GM23248 (cell line): ENCODE results near the gene CACNA1E. TPM values are rescaled to one million over a fixed set of nuclear protein-coding genes. Genes with fewer than 3 reads are reported as not detected.

Experiments
- DNase-seq: peaks from one replicate; pipeline ENCODE4 v3.0.0-alpha.2; 2015
- H2AFZ ChIP-seq: fragments of 200-600 bp; sonication (generic); 2 replicates; pipeline ENCODE4 v1.6.1; 2016; ENCODE audit warnings: antibody characterized with exemption
- H3F3A ChIP-seq: fragments of 200-600 bp; sonication (generic); 2 replicates; pipeline ENCODE4 v1.6.1; 2016; ENCODE audit warnings: mild to moderate bottlenecking, antibody characterized with exemption, mixed run types; ENCODE audit not compliant: insufficient read depth
- H3K27ac ChIP-seq: fragments of 200-600 bp; sonication (generic); 2 replicates; pipeline ENCODE4 v1.5.1; 2016; ENCODE audit warnings: mild to moderate bottlenecking
- H3K27me3 ChIP-seq: fragments of 200-600 bp; sonication (generic); replicated peaks from 2 replicates; pipeline ENCODE4 v1.6.1; 2016; ENCODE audit warnings: mild to moderate bottlenecking; ENCODE audit not compliant: insufficient read depth
- H3K36me3 ChIP-seq: fragments of 200-600 bp; sonication (generic); 2 replicates; pipeline ENCODE4 v1.6.1; 2016; ENCODE audit warnings: low read depth, mild to moderate bottlenecking
- H3K4me1 ChIP-seq: fragments of 200-600 bp; sonication (generic); 2 replicates; pipeline ENCODE4 v1.6.1; 2016; ENCODE audit warnings: mild to moderate bottlenecking; ENCODE audit not compliant: insufficient read depth
- H3K4me2 ChIP-seq: fragments of 200-600 bp; sonication (generic); one replicate; pipeline ENCODE4 v1.6.1; 2016; ENCODE audit warnings: mild to moderate bottlenecking; ENCODE audit not compliant: unreplicated experiment
- H3K4me3 ChIP-seq: fragments of 200-600 bp; sonication (generic); 2 replicates; pipeline ENCODE4 v1.5.1; 2016; ENCODE audit warnings: mild to moderate bottlenecking
- H3K79me2 ChIP-seq: fragments of 200-600 bp; sonication (generic); 2 replicates; pipeline ENCODE4 v1.6.1; 2016; ENCODE audit warnings: mild to moderate bottlenecking; ENCODE audit not compliant: insufficient read depth
- H3K9ac ChIP-seq: fragments of 200-600 bp; sonication (generic); 2 replicates; pipeline ENCODE4 v1.6.1; 2016; ENCODE audit warnings: mild to moderate bottlenecking
- H3K9me2 ChIP-seq: fragments of 200-600 bp; sonication (generic); 2 replicates; pipeline ENCODE4 v1.6.1; 2016; ENCODE audit warnings: mixed run types, mild to moderate bottlenecking, moderate library complexity; ENCODE audit not compliant: insufficient read depth
- H3K9me3 ChIP-seq: fragments of 200-600 bp; sonication (generic); one replicate; pipeline ENCODE4 v1.6.1; 2017; ENCODE audit warnings: low read depth
- H4K20me1 ChIP-seq: fragments of 200-600 bp; sonication (generic); 2 replicates; pipeline ENCODE4 v1.6.0; 2016; ENCODE audit not compliant: insufficient read depth
- EZH2 ChIP-seq: fragments of 200-600 bp; sonication (generic); IDR thresholded peaks from 2 replicates; pipeline ENCODE4 v1.6.1; 2018; ENCODE audit warnings: antibody characterized with exemption, mild to moderate bottlenecking; ENCODE audit not compliant: insufficient read depth, poor library complexity, severe bottlenecking
- EZH2phosphoT487 ChIP-seq: fragments of 200-600 bp; sonication (generic); IDR thresholded peaks from 2 replicates; pipeline ENCODE4 v1.6.1; 2018; ENCODE audit warnings: antibody characterized with exemption, moderate library complexity, mild to moderate bottlenecking, low read depth; ENCODE audit not compliant: insufficient read depth
- WGBS, 2 experiments: methylation state at CpG; one replicate each; pipeline ENCODE4 v1.1.6; 2015 to 2017; ENCODE audit warnings: low lambda C conversion rate in 2 of 2, low coverage in 1 of 2; ENCODE audit errors: missing lambda C conversion rate in 2 of 2; 5-methylcytosine and 5-hydroxymethylcytosine counted together
- in situ Hi-C: fragments of 300-500 bp; cut with MboI; formaldehyde crosslinking; loops from 2 replicates; pipeline ENCODE4 v1.15.0; 2020
- polyA plus RNA-seq: library from polyadenylated mRNA; unstranded; fragments of >200 nt; fragmentation: Nextera tagmentation; extraction: Ambion mirVana; gene quantifications from 2 replicates; pipeline ENCODE4 v1.2.1, GENCODE V29; 2016
- total RNA-seq: library from RNA; depleted of rRNA; stranded (reverse); fragments of >200 nt; shearing (Covaris generic); gene quantifications from 2 replicates; pipeline ENCODE4 v1.2.3, GENCODE V29; 2014

The CACNA1E gene
- total and polyA plus RNA-seq, 2 experiments from 2014 or later: not detected

DNA sequence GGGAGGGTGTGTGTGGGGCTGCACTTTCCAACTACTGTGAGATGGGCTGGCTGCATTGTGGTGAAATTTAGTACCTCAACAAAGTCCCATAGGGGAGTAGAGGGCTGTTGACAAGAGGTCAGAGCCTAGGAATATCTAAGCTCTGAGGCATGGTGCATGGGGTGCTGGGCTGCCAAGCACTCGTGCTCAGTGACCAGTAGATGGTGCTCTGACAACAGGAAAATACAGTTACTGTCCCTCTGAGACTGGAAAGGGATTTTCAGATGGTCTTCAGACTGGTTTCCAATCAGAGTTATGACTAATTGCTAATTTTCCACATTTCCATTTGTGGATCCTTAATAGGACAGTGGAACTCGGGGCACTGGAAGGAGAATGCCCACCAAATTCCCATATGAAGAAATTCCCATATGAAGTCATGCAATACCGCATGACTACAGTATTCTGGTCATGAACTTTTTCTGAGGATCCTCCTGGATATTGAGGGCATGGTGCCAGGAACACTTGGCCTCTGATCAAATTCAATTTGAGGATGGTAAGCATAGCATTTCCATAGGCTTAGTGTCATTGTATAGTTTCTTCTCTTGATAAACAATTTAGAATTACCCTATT, 4.1 kb upstream of the CACNA1E start:
- Histone ChIP-seq H3K9me2 (no peaks in the 10 kb centered on the region), H3K4me1 (no peaks in the 10 kb centered on the region), H3K36me3 (no peaks in the 10 kb centered on the region), H3K27me3 (peaks cover 48% of the 10 kb centered on the region), H3K9ac (no peak overlapping the region), H3K79me2 (no peaks in the 10 kb centered on the region), H3K4me2 (no peak overlapping the region), H2AFZ (no peak overlapping the region), H3K27ac (no peak overlapping the region), H3K9me3 (no peaks in the 10 kb centered on the region), H3F3A (no peaks in the 10 kb centered on the region), H4K20me1 (no peaks in the 10 kb centered on the region), H3K4me3 (no peak overlapping the region)
- 27 to 28% methylated on average over 3 of the region's 3 CpGs for WGBS, 2 experiments
- peak; percentile 79 for DNase-seq
- TF ChIP-seq EZH2phosphoT487 (no peak), EZH2 (no peak)
- in situ Hi-C loops: loop anchor here (10.0 to 25.0 kb wide), 2 partner anchors 586 to 933 kb away; partner anchors contain the start of genes TEDDM1 and ZNF648

DNA sequence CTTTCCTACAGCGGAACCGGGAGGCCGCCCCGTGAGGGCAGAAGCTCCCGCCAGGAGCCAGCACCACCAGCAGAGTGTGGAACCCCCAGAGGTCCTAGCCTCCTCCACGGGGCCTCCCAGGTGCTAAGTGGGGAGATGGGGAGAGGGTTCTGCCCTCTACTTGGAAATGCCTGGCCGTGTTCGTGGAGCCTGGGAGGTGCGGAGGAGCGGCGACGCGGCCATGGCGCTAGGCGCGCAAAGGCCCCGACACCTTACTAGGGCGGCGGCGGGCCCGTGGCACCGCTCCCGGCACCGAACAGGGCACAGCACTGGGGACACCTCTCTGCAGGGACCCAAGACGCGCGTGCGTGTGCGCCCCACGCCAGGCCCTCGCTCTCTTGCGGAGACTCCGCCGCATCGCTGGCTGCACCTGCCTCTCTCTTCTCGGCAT, 1.3 kb upstream of the CACNA1E start:
- Histone ChIP-seq H3K36me3 (no peaks in the 10 kb centered on the region), H3K79me2 (no peaks in the 10 kb centered on the region), H3K27me3 (peaks cover 70% of the 10 kb centered on the region), H4K20me1 (no peaks in the 10 kb centered on the region), H3F3A (no peaks in the 10 kb centered on the region), H3K4me3 (no peak overlapping the region), H3K9ac (no peak overlapping the region), H3K9me2 (no peaks in the 10 kb centered on the region), H3K4me2 (no peak overlapping the region), H3K27ac (no peak overlapping the region), H2AFZ (no peak overlapping the region), H3K4me1 (no peaks in the 10 kb centered on the region), H3K9me3 (no peaks in the 10 kb centered on the region)
- TF ChIP-seq EZH2: no peak
- TF ChIP-seq EZH2phosphoT487: no peak
- DNase-seq: no peak
- whole genome bisulfite sequencing, 2 experiments: 6 to 7% methylated on average over 31 to 36 of the region's 36 CpGs
- in situ Hi-C loops: loop anchor here (25.0 kb wide), 1 partner anchor 930 kb away; the partner anchor contains the start of gene TEDDM1

DNA sequence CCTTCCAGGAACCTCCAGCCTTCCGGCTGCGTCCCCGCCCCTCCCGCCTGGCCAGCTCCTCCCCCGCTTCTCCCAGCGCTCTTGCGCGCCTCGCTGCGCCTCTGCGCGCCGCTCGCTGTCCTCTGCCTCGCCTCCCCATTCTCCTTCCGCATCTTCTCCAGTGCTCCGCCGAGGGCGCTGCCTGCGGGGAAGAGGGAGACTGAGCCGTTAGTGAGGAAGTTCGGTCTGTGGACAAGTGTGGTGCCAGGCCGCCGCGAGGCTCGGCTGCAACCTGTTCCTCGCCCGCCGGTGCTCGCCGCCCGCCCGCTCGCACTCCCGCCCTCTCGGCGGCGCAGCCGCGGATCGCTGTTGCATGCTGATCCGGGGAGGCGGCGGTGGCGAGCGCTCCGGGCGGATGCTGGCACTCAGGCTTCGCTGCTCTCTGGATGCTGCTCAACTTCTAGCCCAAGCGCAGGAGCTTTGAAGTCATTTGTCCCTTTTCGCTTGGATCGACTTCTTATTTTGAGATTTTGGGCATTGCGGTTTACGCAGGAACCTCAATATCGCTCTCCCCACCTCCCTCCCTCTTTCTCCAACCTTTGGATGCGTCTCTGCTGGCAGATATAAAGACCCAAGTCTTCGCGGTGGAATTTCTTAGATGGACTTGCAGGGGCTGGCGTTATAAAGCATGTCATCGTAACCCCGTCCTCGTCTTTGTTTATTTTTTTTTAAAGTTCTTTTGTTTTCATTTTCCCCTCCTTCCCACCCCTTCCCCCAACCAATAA, 614 bp upstream of the CACNA1E start:
- H3K36me3 ChIP-seq: no peaks in the 10 kb centered on the region
- H3K27ac ChIP-seq: no peak overlapping the region
- H4K20me1 ChIP-seq: no peaks in the 10 kb centered on the region
- no peaks in the 10 kb centered on the region for H3K79me2 ChIP-seq
- H3K9me3 ChIP-seq: no peaks in the 10 kb centered on the region
- 2 to 3% methylated on average over 54 to 62 of the region's 62 CpGs for WGBS, 2 experiments
- peaks cover 68% of the 10 kb centered on the region for H3K27me3 ChIP-seq
- no peak overlapping the region for H3K9ac ChIP-seq
- peak overlapping the region; percentile 57 for H3K4me3 ChIP-seq
- TF ChIP-seq EZH2 (peak; percentile 88), EZH2phosphoT487 (no peak)
- peak overlapping the region; percentile 45; the same call in 1 of the 2 replicates for H2AFZ ChIP-seq
- peak overlapping the region; percentile 71 for H3K4me2 ChIP-seq
- H3K4me1 ChIP-seq: no peaks in the 10 kb centered on the region
- DNase-seq: peak; percentile 53
- in situ Hi-C loops: loop anchor here (25.0 kb wide), 1 partner anchor 930 kb away; the partner anchor contains the start of gene TEDDM1
- no peaks in the 10 kb centered on the region for H3K9me2 ChIP-seq
- H3F3A ChIP-seq: no peaks in the 10 kb centered on the region

DNA sequence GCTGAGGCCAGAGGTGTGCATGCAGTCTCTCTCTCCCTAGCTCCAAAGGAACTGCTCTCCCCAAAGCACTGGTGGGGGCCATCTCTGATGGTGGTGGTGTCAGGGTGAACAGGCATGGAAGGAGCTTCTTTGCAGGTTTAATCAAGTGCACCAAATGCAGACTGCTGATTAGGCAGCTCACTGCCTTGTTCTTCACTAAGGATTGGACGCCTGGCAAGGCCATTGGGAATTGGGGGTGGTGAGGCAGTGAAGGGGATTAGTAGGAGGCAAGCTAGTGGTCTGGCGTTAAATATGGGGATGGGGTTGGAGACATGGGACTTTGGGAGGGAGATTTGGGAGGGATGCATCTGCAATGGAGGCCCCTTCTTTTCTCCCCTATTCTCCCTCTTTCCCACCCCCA, 1.5 kb downstream of the CACNA1E start:
- WGBS, 2 experiments: 2 to 8% methylated on average over 2 of the region's 2 CpGs
- Histone ChIP-seq H3K27ac (no peak overlapping the region), H3K27me3 (peaks cover 80% of the 10 kb centered on the region), H3K9me2 (no peaks in the 10 kb centered on the region), H3K4me2 (no peak overlapping the region), H3K4me3 (no peak overlapping the region), H3K79me2 (no peaks in the 10 kb centered on the region), H2AFZ (no peak overlapping the region), H4K20me1 (no peaks in the 10 kb centered on the region), H3K4me1 (no peaks in the 10 kb centered on the region), H3K36me3 (no peaks in the 10 kb centered on the region), H3F3A (no peaks in the 10 kb centered on the region), H3K9ac (no peak overlapping the region), H3K9me3 (no peaks in the 10 kb centered on the region)
- in situ Hi-C loops: loop anchor here (25.0 kb wide), 1 partner anchor 927 kb away; the partner anchor contains the start of gene TEDDM1
- DNase-seq: no peak
- TF ChIP-seq EZH2 (no peak), EZH2phosphoT487 (no peak)
